RPMI7951 (cell line): Measurements from ENCODE around the gene GHRH. TPM values are rescaled to one million over a fixed set of nuclear protein-coding genes. Genes with fewer than 3 reads are reported as not detected.

Experiments
- DNase-seq: peaks from one replicate; pipeline ENCODE4 v3.0.0-alpha.2; 2012; ENCODE audit warnings: low read depth
- total RNA-seq: library from RNA; depleted of rRNA; stranded (reverse); fragments of >200 nt; shearing (Covaris generic); gene quantifications from 2 replicates; pipeline ENCODE4 v1.2.3, GENCODE V29; 2014; rRNA removed

Gene GHRH
- total RNA-seq, 1 experiment from 2014 or later, result not detected

DNA sequence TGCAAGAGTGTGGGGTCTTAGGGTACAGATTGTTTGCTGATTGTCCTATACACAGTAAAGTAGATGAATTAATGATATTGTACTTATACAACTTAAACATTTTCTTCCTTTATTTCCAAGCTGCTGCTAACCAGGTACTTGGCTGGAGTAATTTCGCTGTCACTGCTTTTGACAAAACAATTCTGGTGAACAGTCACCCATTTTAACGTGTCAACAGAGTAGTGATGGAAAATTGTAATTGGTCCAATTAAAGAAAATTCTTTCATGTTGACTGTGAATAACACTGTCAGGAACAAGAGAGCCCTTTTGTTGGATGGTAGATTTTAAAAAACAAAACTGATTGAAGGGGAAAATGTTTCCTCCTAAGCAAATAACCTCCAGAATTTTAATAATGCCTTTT is 55.8 kb downstream of the GHRH start:
- no peak for DNase-seq

DNA sequence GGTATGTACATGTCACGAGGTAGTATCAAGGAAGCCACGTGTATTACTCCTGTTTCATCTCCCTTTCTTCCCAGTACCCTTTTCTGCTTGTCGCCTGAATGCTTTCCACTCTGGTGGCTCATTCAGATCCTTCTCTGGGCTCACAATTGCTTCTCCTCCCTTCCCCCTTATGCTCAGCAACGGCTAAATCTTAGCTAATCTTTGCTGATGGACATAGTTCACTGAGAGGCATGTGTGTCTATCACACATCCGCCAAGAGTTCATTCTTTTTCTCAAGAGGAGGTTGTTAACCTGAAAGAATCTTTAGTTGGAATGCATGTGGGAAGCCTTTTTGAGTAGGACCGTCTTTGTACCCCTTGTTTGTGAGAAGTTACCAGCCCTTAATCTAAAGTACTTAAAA is 56.5 kb downstream of the GHRH start:
- DNase-seq, result no peak

DNA sequence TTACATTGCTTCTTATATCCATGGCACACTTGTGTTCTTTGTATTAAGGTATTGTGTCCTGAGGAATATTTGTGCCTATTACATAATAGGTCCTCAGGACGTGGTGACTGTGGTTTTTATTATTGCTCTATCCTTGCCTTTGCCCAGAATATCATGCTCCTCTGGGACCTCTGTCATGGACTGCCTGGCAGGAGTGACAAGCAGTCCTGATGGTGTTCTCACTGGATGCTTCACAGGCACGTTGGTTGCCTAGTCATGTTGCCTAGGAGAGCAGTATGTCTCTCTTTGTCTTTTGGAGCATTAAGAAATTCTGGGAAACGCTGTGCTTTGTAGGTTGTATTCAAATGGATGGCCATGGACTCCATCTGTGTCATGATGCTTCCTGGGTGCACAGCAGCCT is 57.6 kb downstream of the GHRH start:
- no peak for DNase-seq

GRCh38 chr20:37202267-37202943 is 59.2 kb downstream of the GHRH start:
- DNase-seq, result peak; percentile 96

DNA sequence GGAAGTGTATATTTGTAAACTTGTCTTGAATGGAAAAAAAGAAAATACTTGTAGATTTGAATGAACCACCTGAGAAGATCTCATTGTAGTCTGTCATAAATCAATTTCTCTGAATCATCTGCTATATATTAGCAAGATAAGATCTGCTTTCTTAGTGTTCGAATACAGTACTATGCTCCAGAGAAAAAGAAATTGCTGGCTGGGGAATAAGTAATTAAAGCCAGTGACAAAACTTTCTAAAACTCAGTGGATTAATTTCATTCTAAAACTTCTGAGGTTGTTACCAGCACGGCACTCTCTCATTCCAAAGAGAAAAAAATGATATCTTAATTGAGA is 59.8 kb downstream of the GHRH start:
- no peak for DNase-seq

Other genes starting within 250 kb of the GHRH start
- 34.6 and 36.5 TPM in 2 replicates for gene RBL1, start 165.8 kb downstream of the GHRH start, total RNA-seq
- 527 and 744 TPM in 2 replicates for gene RPN2, start 82.5 kb downstream of the GHRH start, total RNA-seq
- 0.10 and 1.3 TPM in 2 replicates for gene MROH8, start 82.3 kb downstream of the GHRH start, total RNA-seq
- 28.1 and 28.9 TPM in 2 replicates for gene MANBAL, start 27.8 kb upstream of the GHRH start, total RNA-seq
- gene SRC, start 84.3 kb upstream of the GHRH start, total RNA-seq, result 10.5 and 11.3 TPM in 2 replicates